C4-2B (cell line): ENCODE data around the gene ITPR1.

Source experiments
- ZFX ChIP-seq: fragments of 450-650 bp; IDR thresholded peaks from 2 replicates; pipeline ENCODE4 v1.6.1; 2017
- TF ChIP-seq, protein P1 (sequence below): fragments of 450-650 bp; conservative IDR thresholded peaks from 2 replicates; pipeline ENCODE4 v1.5.1; 2017; ENCODE audit warnings: mild to moderate bottlenecking

DNA sequence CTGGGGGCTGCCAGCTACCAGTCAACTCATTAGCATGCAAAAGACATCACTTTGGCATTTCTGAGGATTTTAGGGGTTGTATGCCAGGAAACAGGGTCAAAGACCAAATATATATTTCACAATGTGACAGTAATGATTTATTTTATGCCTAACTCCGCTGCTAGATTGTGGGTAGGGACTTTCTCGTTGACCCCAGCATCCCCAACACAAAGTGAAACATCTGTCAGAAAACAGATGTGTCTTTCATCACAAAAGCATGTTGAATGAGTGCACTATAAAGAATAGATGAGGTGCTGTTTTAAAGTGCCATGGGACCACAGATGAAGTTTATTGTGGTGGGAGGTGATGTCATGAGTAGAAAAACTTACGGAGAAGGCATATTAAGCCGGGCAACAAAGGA lies 59.7 kb downstream of the ITPR1 start:
- TF ChIP-seq, protein P1, sequence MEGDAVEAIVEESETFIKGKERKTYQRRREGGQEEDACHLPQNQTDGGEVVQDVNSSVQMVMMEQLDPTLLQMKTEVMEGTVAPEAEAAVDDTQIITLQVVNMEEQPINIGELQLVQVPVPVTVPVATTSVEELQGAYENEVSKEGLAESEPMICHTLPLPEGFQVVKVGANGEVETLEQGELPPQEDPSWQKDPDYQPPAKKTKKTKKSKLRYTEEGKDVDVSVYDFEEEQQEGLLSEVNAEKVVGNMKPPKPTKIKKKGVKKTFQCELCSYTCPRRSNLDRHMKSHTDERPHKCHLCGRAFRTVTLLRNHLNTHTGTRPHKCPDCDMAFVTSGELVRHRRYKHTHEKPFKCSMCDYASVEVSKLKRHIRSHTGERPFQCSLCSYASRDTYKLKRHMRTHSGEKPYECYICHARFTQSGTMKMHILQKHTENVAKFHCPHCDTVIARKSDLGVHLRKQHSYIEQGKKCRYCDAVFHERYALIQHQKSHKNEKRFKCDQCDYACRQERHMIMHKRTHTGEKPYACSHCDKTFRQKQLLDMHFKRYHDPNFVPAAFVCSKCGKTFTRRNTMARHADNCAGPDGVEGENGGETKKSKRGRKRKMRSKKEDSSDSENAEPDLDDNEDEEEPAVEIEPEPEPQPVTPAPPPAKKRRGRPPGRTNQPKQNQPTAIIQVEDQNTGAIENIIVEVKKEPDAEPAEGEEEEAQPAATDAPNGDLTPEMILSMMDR, result no peak
- TF ChIP-seq ZFX, result no peak
